ENCODE measurements around the gene KDM2A.
"Not testable (repeated sequence)": the region's sequence is repeated elsewhere in the genome, so short reads cannot be mapped to it uniquely, and the experiment has no call there.

KDM2A gene

GRCh38 chr11:67174311-67174710 is 55.2 kb downstream of the KDM2A start:
- no peak for DNase-seq

DNA sequence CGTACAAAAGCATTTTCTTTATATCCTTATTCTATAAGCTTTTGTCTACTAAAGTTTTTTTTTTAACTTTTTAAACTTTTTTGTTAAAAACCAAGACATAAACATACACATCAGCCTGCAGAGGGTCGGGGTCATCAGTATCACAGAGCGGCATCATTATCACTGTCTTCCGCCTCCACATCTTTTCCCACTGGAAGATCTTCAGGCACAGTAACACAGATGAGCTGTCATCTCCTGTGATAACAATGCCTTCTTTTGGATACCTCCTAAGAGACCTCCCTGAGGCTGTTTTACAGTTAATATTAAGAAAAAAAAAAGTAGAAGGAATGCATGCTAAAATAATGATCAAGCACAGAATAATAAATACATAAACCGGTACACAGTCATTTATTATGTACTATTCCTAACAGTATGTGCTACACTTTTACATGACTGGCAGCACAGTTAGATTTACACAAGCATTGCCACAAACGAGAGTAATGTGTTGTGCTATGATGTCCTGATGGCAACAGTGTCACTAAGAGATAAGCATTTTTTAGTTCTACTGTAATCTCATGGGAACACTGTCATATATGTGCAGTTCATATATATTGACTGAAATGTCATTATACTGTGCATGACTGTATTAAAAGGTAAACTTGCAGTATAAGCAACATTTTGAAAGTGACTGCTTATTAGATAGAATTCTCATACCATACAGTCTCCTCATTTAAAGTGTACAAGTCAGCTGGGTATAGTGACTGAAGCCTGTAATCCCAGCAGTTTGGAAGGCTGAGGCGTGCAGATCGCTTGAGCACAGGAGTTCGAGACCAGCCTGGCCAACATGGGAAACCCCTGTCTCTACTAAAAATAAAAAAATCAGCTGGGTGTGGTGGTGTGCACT is 58.6 kb downstream of the KDM2A start:
- no peak for DNase-seq

DNA sequence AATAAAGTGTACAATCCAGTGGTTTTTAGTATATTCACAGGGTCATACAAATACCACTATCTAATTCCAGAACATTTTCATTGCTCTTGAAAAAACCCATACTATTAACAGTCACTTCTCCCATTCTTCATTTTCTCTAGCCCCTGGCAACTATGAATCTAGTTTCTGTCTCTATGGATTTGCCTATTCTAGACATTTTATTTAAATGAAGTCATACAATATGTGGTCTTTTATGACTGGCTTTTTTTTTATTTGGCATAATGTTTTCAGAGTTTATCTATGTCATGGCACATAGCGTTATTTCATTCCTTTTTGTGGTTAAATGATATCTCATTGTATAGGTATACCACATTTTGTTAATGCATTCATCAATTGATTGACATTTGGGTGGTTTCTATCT is 59.4 kb downstream of the KDM2A start:
- DNase-seq, result no peak

- DNase-seq, result no peak
Observed at GRCh38 chr11:67178878-67179277, 59.8 kb downstream of the KDM2A start.

GRCh38 chr11:67179892-67180490 is 60.9 kb downstream of the KDM2A start:
- no peak for DNase-seq

DNA sequence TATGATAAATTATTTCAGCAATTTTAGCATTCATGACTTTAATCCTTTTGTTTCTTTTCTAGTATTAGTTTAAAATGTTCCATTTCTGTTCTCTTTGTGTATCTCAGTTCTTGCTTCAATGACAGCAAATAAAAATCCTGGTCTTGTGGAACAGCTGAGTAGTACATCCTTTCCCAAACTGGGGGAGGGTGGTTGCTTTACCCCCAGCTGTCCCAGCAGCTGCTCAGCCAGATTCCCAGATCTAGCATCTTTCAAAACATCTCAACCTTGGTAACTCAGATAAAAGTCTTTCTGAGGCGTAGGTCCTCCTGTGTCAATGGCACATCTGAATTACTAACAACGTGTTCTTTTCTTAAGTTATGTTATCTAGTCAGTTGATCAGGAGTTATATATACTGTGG is 75.0 kb downstream of the KDM2A start:
- no peak for DNase-seq

DNA sequence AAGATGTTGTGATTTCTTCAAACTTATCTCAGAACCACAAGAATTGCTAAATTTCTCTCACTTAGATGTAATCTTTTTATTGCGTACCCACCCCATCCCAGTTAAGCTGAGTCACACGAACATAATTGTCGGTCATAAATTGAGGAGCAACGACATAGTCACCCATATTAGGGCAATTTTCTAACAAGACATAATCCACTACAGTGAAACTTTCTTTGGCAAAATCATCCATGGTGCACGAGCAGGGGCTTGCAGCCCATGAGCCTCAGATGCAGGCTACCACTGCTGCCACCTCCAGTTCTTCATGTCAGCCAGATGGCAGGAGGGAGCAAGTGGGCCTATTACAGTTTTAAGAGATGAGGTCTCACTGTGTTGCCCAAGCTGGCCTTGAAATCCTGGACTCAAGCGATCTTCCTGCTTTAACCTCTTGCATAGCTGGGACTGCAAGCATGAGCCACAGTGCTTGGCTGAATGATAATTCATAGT is 77.0 kb downstream of the KDM2A start:
- no peak for DNase-seq

GRCh38 chr11:67197606-67198005 is 78.5 kb downstream of the KDM2A start:
- no peak for DNase-seq

GRCh38 chr11:67198781-67199180 is 79.7 kb downstream of the KDM2A start:
- DNase-seq, result not testable (repeated sequence)

DNA sequence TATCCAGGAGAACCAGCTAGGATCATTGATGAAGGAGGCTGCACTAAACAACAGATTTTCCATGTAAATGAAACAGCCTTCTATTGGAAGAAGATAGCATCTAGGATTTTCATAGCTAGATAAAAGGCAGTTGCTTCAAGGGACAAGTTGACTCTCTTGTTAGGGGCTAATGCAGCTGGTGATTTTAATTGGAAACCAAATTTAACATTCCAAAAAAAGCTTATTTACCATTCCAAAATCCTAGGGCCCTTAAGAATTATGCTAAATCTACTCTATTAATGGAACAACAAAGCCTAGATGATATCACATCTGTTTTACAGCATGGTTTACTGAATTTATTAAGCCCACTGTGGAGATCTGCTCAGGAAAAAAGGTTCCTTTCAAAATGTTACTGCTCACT is 80.7 kb downstream of the KDM2A start:
- no peak for DNase-seq

- no peak for DNase-seq
Observed at GRCh38 chr11:67202028-67202427, 83.0 kb downstream of the KDM2A start.

- DNase-seq, result no peak
Observed at GRCh38 chr11:67204822-67205221, 85.8 kb downstream of the KDM2A start.

DNA sequence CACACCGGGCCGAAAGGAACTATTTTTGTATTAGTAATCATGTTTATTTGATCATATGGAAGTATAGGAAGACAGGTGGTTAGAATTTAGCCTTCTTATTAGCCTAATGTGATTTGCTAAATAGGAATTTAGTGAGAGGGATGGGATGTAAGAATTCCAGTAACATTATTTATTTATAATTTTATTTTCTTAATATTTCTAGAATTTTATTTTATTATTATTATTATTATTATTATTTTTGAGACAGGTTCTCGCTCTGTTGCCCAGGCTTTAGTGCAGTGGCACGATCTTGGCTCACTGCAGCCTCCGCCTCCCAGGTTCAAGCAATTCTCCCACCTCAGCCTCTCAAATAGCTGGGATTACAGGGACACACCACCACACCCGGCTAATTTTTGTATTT is 90.2 kb downstream of the KDM2A start:
- DNase-seq, result not testable (repeated sequence)

- DNase-seq, result no peak
Observed at GRCh38 chr11:67211656-67212436, 92.8 kb downstream of the KDM2A start.

DNA sequence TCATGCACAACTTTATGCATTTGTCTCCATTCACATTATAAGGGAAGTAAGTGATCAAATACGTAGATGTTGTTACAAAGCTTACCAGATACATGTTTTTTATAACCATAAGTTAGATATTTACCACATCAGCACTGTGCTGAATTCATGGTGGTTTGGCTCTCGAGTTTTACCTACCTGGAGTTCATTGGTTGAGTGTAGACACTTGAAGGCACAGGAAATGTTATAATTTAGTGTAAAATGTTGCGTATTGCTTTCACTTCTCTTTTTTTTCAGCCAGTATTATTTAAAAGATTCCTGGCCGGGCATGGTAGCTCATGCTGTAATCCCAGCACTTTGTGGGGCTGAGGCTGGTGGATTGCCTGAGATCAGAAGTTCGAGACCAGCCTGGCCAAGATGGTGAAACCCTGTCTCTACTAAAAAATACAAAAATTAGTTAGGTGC is 94.1 kb downstream of the KDM2A start:
- DNase-seq, result no peak

GRCh38 chr11:67227726-67228125 is 108.7 kb downstream of the KDM2A start:
- no peak for DNase-seq

- no peak for DNase-seq
Observed at GRCh38 chr11:67230406-67230805, 111.3 kb downstream of the KDM2A start.

- DNase-seq, result no peak
Observed at GRCh38 chr11:67230886-67231285, 111.8 kb downstream of the KDM2A start.

- no peak for DNase-seq
Observed at GRCh38 chr11:67233584-67234190, 114.6 kb downstream of the KDM2A start.

- DNase-seq, result not testable (repeated sequence)
Observed at GRCh38 chr11:67234571-67234970, 115.5 kb downstream of the KDM2A start.

GRCh38 chr11:67237574-67237973 is 118.5 kb downstream of the KDM2A start:
- DNase-seq, result no peak

DNA sequence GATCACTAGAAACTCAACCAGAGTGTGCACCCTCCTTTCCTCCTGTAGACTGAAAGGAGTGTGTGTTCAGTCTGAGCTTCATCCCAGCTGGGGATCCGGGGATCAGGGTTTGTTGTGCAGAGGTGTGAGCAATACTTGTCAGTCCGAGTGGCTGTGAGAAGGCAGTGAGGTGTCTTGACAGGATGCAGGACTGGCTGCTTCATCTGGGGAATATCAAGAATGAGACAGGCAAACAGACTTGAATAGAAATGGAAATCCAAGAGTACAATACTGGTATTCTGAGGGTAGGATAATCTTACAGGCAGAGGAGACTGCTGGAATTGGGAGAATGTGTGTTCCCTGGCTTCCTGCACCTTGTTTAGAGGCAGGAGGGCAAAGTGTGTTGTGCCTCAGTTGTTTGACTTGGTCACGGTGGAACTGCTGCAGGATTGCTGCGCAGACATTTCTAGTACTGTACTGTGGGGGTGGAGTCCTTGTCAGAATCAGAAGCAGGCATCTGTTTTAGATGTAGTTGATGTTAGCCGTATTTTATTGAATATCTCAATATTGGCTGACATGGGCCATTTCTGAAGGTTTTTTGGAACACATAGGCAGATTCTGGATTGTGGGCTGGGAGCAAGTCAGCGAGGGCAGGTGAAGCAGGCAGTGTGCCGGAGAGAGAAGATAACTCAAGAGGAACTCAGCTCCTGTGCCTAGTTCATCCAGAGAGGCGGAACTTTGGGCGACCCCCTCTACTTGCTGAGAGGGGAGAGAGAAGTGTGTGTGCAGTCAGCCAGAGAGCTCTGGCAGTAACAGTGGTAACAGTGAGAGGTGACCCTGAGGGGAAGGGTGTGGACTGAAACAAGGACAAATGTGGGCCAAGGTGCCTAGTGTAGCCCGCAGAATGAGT is 120.1 kb downstream of the KDM2A start:
- DNase-seq, result no peak

Data from activated CD4-positive, alpha-beta T cell treated with anti-CD3 and anti-CD28 coated beads, Interleukin-2, amount 50 U/mL, for 4 hours (primary cell).